Astrocyte (in vitro differentiated cells and primary cell): ENCODE data around the gene PDE6H.

Experiments used
- CTCF ChIP-seq: IDR thresholded peaks from 2 replicates; pipeline ENCODE4 v1.5.1; 2011; ENCODE audit warnings: low read depth, mild to moderate bottlenecking, inconsistent platforms, low read length, moderate library complexity; ENCODE audit not compliant: insufficient read depth
- EZH2 ChIP-seq: IDR thresholded peaks from 2 replicates; pipeline ENCODE4 v1.6.1; 2012; ENCODE audit warnings: mild to moderate bottlenecking, low read length, inconsistent platforms; ENCODE audit not compliant: insufficient read depth

DNA sequence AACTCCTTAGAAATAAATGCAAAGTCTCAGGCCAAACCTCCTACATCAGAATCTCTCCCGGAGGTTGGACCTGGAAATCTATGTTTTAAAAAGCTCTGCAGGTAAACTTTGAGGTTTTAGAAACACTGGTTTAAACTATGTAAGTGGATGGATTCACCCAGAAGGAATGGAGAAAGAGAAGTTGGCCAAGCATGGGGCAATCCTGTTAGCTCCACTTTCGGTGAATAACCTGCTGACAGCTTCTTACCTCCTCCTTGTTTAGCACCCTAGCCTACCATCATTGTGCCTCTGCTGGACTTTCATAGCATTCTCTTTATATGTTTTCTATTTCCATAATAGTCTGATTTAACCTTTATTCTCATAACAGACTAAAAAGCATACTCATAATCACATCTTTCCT, 8.4 kb upstream of the PDE6H start:
- TF ChIP-seq CTCF (no peak), EZH2 (no peak)
